Measurements from ENCODE around the gene C1QL1. TPM values are rescaled to one million over a fixed set of nuclear protein-coding genes. Genes with fewer than 3 reads are reported as not detected.

Gene C1QL1
- total RNA-seq, 1 donor from 2014 or later: not detected

GRCh38 chr17:44982113-44982702, 14.1 kb upstream of the C1QL1 start:
- H3K4me3 Mint-ChIP-seq: peak overlapping the region; percentile 17

DNA sequence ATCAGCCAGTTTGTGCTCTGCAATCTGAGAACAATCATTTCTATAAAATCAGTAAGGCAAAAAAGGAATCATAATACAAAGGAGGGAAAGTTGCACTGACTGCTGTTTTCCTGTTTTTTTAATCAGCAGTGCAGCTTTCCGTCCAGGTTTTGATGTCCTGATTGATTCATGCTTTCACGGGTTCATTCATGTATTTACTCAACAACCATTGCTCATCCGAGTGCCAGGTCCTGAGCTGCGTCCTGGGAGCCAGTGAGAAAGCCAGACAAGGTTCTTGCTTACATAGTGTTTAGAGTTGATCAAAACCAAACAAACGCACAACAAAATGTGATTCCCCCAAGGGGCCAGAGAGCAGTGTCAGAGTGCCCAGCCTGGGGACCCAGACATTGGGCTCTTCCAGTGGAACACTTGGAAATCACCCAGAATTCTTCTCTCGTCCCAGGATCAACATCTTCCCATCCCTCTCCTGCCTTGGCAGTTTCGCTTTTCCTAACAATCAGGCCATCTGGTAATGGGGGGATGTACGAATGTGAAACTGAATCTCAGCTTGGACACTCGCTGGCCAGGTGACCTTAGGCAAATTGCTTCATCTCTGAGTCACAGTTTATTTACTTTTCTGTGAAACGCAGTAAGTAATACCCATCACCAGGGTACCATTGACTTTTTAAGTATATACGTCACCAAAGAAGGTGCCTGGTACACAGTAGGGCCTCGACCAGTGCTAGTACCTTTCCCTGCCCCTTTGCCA, 13.3 kb upstream of the C1QL1 start:
- no peaks in the 10 kb centered on the region for H3K36me3 Mint-ChIP-seq
- H3K4me1 ChIP-seq: peaks cover 14% of the 10 kb centered on the region
- peaks cover 4% of the 10 kb centered on the region for H3K27me3 ChIP-seq
- H2AFZ ChIP-seq (replicated peaks): no peak overlapping the region
- H3K27ac ChIP-seq: no peak overlapping the region
- no peak overlapping the region for H3K4me3 Mint-ChIP-seq
- peaks cover 3% of the 10 kb centered on the region for H3K9me3 Mint-ChIP-seq
- H3K27ac Mint-ChIP-seq: no peak overlapping the region
- no peak overlapping the region for H3K9ac ChIP-seq
- no peaks in the 10 kb centered on the region for H3K36me3 ChIP-seq
- no peaks in the 10 kb centered on the region for H3F3A ChIP-seq (ENCODE audit: low read depth)
- no peak for TF ChIP-seq CTCF (IDR thresholded peaks at IDR 0.05)
- no peak for TF ChIP-seq EZH2 (IDR thresholded peaks at IDR 0.05)
- no peak for TF ChIP-seq EZH2phosphoT487 (IDR thresholded peaks at IDR 0.05)
- peaks cover 11% of the 10 kb centered on the region for H3K27me3 Mint-ChIP-seq (ENCODE audit: insufficient read depth, low read depth)
- H3K4me1 Mint-ChIP-seq: peaks cover 33% of the 10 kb centered on the region
- no peak overlapping the region for H3K4me2 ChIP-seq
- H3K79me2 ChIP-seq (ENCODE audit: low read depth): no peaks in the 10 kb centered on the region
- H3K4me3 ChIP-seq: no peak overlapping the region
- no peaks in the 10 kb centered on the region for H4K20me1 ChIP-seq (ENCODE audit: low read depth)
- H3K9me3 ChIP-seq (ENCODE audit: low read depth): no peaks in the 10 kb centered on the region
- no peak for DNase-seq (ENCODE audit: low spot score)

More at GRCh38 chr17:44982113-44982702, 14.1 kb upstream of the C1QL1 start:
- TF ChIP-seq EZH2phosphoT487 (IDR thresholded peaks at IDR 0.05): no peak
- no peak for TF ChIP-seq EZH2 (IDR thresholded peaks at IDR 0.05)
- TF ChIP-seq CTCF (IDR thresholded peaks at IDR 0.05): no peak
- Mint-ChIP-seq H3K4me1 (peaks cover 29% of the 10 kb centered on the region), H3K9me3 (peaks cover 3% of the 10 kb centered on the region), H3K27ac (no peak overlapping the region), H3K27me3 (ENCODE audit: insufficient read depth, low read depth) (peaks cover 11% of the 10 kb centered on the region), H3K36me3 (no peaks in the 10 kb centered on the region)
- Histone ChIP-seq H3K4me3 (no peak overlapping the region), H3K4me2 (no peak overlapping the region), H3K9ac (no peak overlapping the region), H3K79me2 (ENCODE audit: low read depth) (no peaks in the 10 kb centered on the region), H3K36me3 (no peaks in the 10 kb centered on the region), H4K20me1 (ENCODE audit: low read depth) (no peaks in the 10 kb centered on the region), H3F3A (ENCODE audit: low read depth) (peaks cover 1% of the 10 kb centered on the region), H3K27me3 (peaks cover 4% of the 10 kb centered on the region), H3K27ac (no peak overlapping the region), H3K4me1 (peaks cover 18% of the 10 kb centered on the region), H2AFZ (replicated peaks) (no peak overlapping the region), H3K9me3 (ENCODE audit: low read depth) (no peaks in the 10 kb centered on the region)
- no peak for DNase-seq (ENCODE audit: low spot score)

- H3K4me3 Mint-ChIP-seq: no peak overlapping the region
These were observed 11.4 kb upstream of the C1QL1 start for GRCh38 chr17:44979426-44979995.

More at GRCh38 chr17:44979426-44979995, 11.4 kb upstream of the C1QL1 start:
- no peaks in the 10 kb centered on the region for H3K27me3 ChIP-seq
- no peaks in the 10 kb centered on the region for H3K36me3 ChIP-seq
- no peaks in the 10 kb centered on the region for H3F3A ChIP-seq (ENCODE audit: low read depth)
- H3K9ac ChIP-seq: no peak overlapping the region
- Mint-ChIP-seq H3K27me3 (ENCODE audit: insufficient read depth, low read depth) (peaks cover 16% of the 10 kb centered on the region), H3K27ac (no peak overlapping the region), H3K9me3 (no peaks in the 10 kb centered on the region), H3K4me1 (peaks cover 33% of the 10 kb centered on the region), H3K36me3 (no peaks in the 10 kb centered on the region)
- H3K27ac ChIP-seq: no peak overlapping the region
- no peak overlapping the region for H3K4me2 ChIP-seq
- no peak overlapping the region for H3K4me3 ChIP-seq
- peaks cover 14% of the 10 kb centered on the region for H3K4me1 ChIP-seq
- H3K79me2 ChIP-seq (ENCODE audit: low read depth): no peaks in the 10 kb centered on the region
- no peak for DNase-seq (ENCODE audit: low spot score)
- H3K9me3 ChIP-seq (ENCODE audit: low read depth): no peaks in the 10 kb centered on the region
- TF ChIP-seq EZH2phosphoT487 (IDR thresholded peaks at IDR 0.05) (no peak), EZH2 (IDR thresholded peaks at IDR 0.05) (no peak), CTCF (IDR thresholded peaks at IDR 0.05) (no peak)
- H4K20me1 ChIP-seq (ENCODE audit: low read depth): no peaks in the 10 kb centered on the region
- H2AFZ ChIP-seq (replicated peaks): no peak overlapping the region

All from neural progenitor cell (in vitro differentiated cells).